Loucy (cell line): ENCODE measurements around the gene CHRD.

Experiments used
- H2AFZ ChIP-seq: fragments of 200-600 bp; sonication (generic); 2 replicates; pipeline ENCODE4 v1.6.0; 2016; ENCODE audit warnings: antibody characterized with exemption, mild to moderate bottlenecking, low read length, moderate library complexity
- H3F3A ChIP-seq: fragments of 200-600 bp; 2 replicates; pipeline ENCODE4 v1.6.0; 2016; ENCODE audit warnings: antibody characterized with exemption, low read depth, mild to moderate bottlenecking
- H3K27me3 ChIP-seq: fragments of 200-600 bp; sonication (generic); 2 replicates; pipeline ENCODE4 v1.6.1; 2014; ENCODE audit warnings: low read length, mild to moderate bottlenecking; ENCODE audit not compliant: insufficient read depth, poor library complexity, severe bottlenecking
- H3K36me3 ChIP-seq: fragments of 200-600 bp; sonication (generic); 2 replicates; pipeline ENCODE4 v1.6.1; 2016; ENCODE audit warnings: low read length; ENCODE audit not compliant: insufficient read depth
- H3K4me1 ChIP-seq: fragments of 200-600 bp; sonication (generic); 2 replicates; pipeline ENCODE4 v1.5.1; 2014; ENCODE audit warnings: low read length, mild to moderate bottlenecking; ENCODE audit not compliant: insufficient read depth, poor library complexity, severe bottlenecking
- H3K4me2 ChIP-seq: fragments of 200-600 bp; sonication (generic); 2 replicates; pipeline ENCODE4 v1.6.0; 2014; ENCODE audit warnings: antibody characterized with exemption, low read length, low read depth, mild to moderate bottlenecking; ENCODE audit not compliant: poor library complexity, severe bottlenecking
- H3K4me3 ChIP-seq: fragments of 200-600 bp; sonication (generic); 2 replicates; pipeline ENCODE4 v1.5.1; 2014; ENCODE audit warnings: low read length, mild to moderate bottlenecking, mixed read lengths; ENCODE audit not compliant: poor library complexity, severe bottlenecking
- H3K79me2 ChIP-seq: fragments of 200-600 bp; sonication (generic); 2 replicates; pipeline ENCODE4 v1.6.1; 2014; ENCODE audit warnings: low read length; ENCODE audit not compliant: insufficient read depth
- H3K9ac ChIP-seq: fragments of 200-600 bp; sonication (generic); 2 replicates; pipeline ENCODE4 v1.6.0; 2014; ENCODE audit warnings: mild to moderate bottlenecking, low read depth, low read length, moderate library complexity; ENCODE audit not compliant: poor library complexity, severe bottlenecking
- H3K9me2 ChIP-seq: fragments of 200-600 bp; sonication (generic); replicated peaks from 2 replicates; pipeline ENCODE4 v1.6.1; 2016; ENCODE audit warnings: low read depth, low read length, mixed read lengths
- H3K9me3 ChIP-seq: fragments of 200-600 bp; sonication (generic); 2 replicates; pipeline ENCODE4 v1.6.1; 2014; ENCODE audit warnings: mild to moderate bottlenecking, antibody characterized with exemption, low read length, low read depth; ENCODE audit not compliant: insufficient read depth
- H4K20me1 ChIP-seq: fragments of 200-600 bp; sonication (generic); 2 replicates; pipeline ENCODE4 v1.6.0; 2014; ENCODE audit warnings: antibody characterized with exemption, low read length, mild to moderate bottlenecking; ENCODE audit not compliant: insufficient read depth, poor library complexity, severe bottlenecking
- CTCF ChIP-seq: fragments of 200-600 bp; sonication (generic); conservative IDR thresholded peaks from 2 replicates; pipeline ENCODE4 v1.5.1; 2014; ENCODE audit warnings: mild to moderate bottlenecking, antibody characterized with exemption, low read length
- EZH2phosphoT487 ChIP-seq: fragments of 200-600 bp; IDR thresholded peaks from 2 replicates; pipeline ENCODE4 v1.6.1; 2018; ENCODE audit warnings: antibody characterized with exemption, mild to moderate bottlenecking, moderate library complexity, borderline replicate concordance

The CHRD gene

GRCh38 chr3:184353546-184353941 is 26.3 kb upstream of the CHRD start:
- H3K36me3 ChIP-seq = no peaks in the 10 kb centered on the region
- H2AFZ ChIP-seq = no peak overlapping the region
- no peak overlapping the region for H3K4me2 ChIP-seq
- H3K9me3 ChIP-seq = no peaks in the 10 kb centered on the region
- H3K9ac ChIP-seq = no peak overlapping the region
- H3K9me2 ChIP-seq = no peaks in the 10 kb centered on the region
- no peaks in the 10 kb centered on the region for H3F3A ChIP-seq
- H3K27me3 ChIP-seq = no peaks in the 10 kb centered on the region
- H3K4me3 ChIP-seq = no peak overlapping the region
- TF ChIP-seq EZH2phosphoT487 = no peak
- TF ChIP-seq CTCF = no peak
- no peaks in the 10 kb centered on the region for H4K20me1 ChIP-seq
- no peaks in the 10 kb centered on the region for H3K4me1 ChIP-seq
- H3K79me2 ChIP-seq = no peaks in the 10 kb centered on the region

GRCh38 chr3:184354121-184354728 is 25.6 kb upstream of the CHRD start:
- H4K20me1 ChIP-seq = no peaks in the 10 kb centered on the region
- no peaks in the 10 kb centered on the region for H3K27me3 ChIP-seq
- H3K9ac ChIP-seq = no peak overlapping the region
- H3K79me2 ChIP-seq = no peaks in the 10 kb centered on the region
- no peaks in the 10 kb centered on the region for H3F3A ChIP-seq
- H3K9me3 ChIP-seq = no peaks in the 10 kb centered on the region
- H3K4me3 ChIP-seq = no peak overlapping the region
- TF ChIP-seq EZH2phosphoT487 (no peak), CTCF (peak; percentile 78)
- no peaks in the 10 kb centered on the region for H3K4me1 ChIP-seq
- no peaks in the 10 kb centered on the region for H3K36me3 ChIP-seq
- no peak overlapping the region for H2AFZ ChIP-seq
- H3K4me2 ChIP-seq = no peak overlapping the region
- no peaks in the 10 kb centered on the region for H3K9me2 ChIP-seq

GRCh38 chr3:184354754-184355153 is 25.1 kb upstream of the CHRD start:
- Histone ChIP-seq H2AFZ (no peak overlapping the region), H3K36me3 (no peaks in the 10 kb centered on the region), H3K79me2 (no peaks in the 10 kb centered on the region)

More at GRCh38 chr3:184354754-184355153, 25.1 kb upstream of the CHRD start:
- no peaks in the 10 kb centered on the region for H3K27me3 ChIP-seq
- no peaks in the 10 kb centered on the region for H3F3A ChIP-seq
- no peaks in the 10 kb centered on the region for H3K9me2 ChIP-seq
- H3K4me3 ChIP-seq = no peak overlapping the region
- H3K4me2 ChIP-seq = no peak overlapping the region
- TF ChIP-seq EZH2phosphoT487 (no peak), CTCF (no peak)
- H3K4me1 ChIP-seq = no peaks in the 10 kb centered on the region
- H3K9me3 ChIP-seq = no peaks in the 10 kb centered on the region
- H3K9ac ChIP-seq = no peak overlapping the region
- H4K20me1 ChIP-seq = no peaks in the 10 kb centered on the region
